Choroid plexus epithelial cell (primary cell): ENCODE data around the gene KLHL11.

Source experiments
- DNase-seq: peaks from one replicate; pipeline ENCODE4 v3.0.0-alpha.2; 2010; ENCODE audit warnings: low read depth
- H3K4me3 ChIP-seq: 2 replicates; pipeline ENCODE4 v1.5.1; 2011; ENCODE audit warnings: low read depth, mild to moderate bottlenecking, control low read depth, low read length, moderate library complexity
- CTCF ChIP-seq: conservative IDR thresholded peaks from 2 replicates; pipeline ENCODE4 v1.5.1; 2011; ENCODE audit warnings: low read depth, mild to moderate bottlenecking, control low read depth, inconsistent platforms, low read length, moderate library complexity

Gene KLHL11

GRCh38 chr17:41813699-41814124, 51.5 kb downstream of the KLHL11 start:
- DNase-seq = no peak
- H3K4me3 ChIP-seq = peak overlapping the region; percentile 83
- no peak for TF ChIP-seq CTCF

GRCh38 chr17:41813152-41813680, 52.0 kb downstream of the KLHL11 start:
- H3K4me3 ChIP-seq = peak overlapping the region; percentile 83
- no peak for DNase-seq
- no peak for TF ChIP-seq CTCF

- H3K4me3 ChIP-seq = peak within 1 kb of the TSS; percentile 83
- peak; percentile 88 for DNase-seq
- no peak for TF ChIP-seq CTCF
Observed at GRCh38 chr17:41812381-41813151, 52.7 kb downstream of the KLHL11 start, which contains the start of gene FKBP10. FKBP10 (plus strand) TSS chr17:41813004; CDS start chr17:41813035, 31 bp downstream.

- peak; percentile 61 for TF ChIP-seq CTCF
- H3K4me3 ChIP-seq = peak within 1 kb of the TSS; percentile 83
Observed at GRCh38 chr17:41811549-41812380, 53.5 kb downstream of the KLHL11 start, which contains the start of gene P3H4. P3H4 (minus strand) TSS chr17:41811949; CDS start chr17:41811915, 34 bp downstream.

DNA sequence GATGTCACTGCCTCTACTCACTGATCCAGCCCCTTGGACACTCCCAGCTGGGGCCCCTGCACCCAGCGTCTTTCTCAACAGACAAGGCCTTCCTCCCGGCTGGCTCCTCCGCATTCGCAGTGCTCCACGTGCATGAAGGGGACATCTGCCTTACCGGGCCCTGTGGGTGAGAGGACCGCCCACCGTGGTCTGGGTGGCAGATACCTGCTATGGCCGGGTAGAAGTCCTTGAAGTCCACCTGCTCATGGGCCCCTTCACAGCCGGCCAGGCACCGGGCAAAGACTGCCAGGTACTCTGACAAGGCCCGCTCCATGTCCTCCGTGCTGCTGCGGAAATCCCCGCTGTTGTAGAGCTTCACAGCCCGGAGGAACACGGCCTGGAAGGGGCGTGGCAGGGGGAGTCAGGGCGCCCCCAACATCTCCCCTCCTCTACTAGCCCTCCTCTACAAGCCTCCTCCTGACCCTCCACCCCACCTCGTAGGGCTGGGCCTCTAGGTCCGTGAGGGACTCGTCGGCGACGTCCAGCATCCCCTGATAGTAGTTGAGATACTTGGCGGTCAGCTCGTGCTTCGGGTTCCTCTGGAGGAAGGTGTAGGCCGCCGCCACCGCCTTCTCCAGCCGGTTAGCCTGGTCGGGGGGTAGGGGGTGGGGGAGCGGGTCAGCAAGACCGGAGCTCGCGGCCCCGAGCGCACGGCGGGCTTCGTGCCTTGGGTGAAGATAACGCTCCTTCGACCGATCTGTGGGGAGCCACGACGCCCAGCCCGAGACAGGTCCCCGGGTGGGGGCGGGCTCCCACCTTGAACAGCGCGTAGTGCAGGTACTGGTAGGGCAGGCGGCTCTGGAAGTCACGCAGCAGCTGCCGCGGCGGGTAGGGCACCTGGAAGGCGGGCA, 54.3 kb downstream of the KLHL11 start:
- no peak for TF ChIP-seq CTCF
- no peak for DNase-seq
- peak overlapping the region; percentile 83 for H3K4me3 ChIP-seq

More at GRCh38 chr17:41811549-41812380, 53.5 kb downstream of the KLHL11 start, which contains the start of gene P3H4:
- DNase-seq = peak; percentile 83
